HCT116 (cell line): ENCODE results near the gene GABARAPL1. TPM values are rescaled to one million over a fixed set of nuclear protein-coding genes. Genes with fewer than 3 reads are reported as not detected.

Source experiments
- ATAC-seq: fragments of 200-7000 bp; cut with Tn5 transposase; 2 replicates; pipeline ENCODE4 v1.9.1; 2020; ENCODE audit warnings: mild to moderate bottlenecking, moderate library complexity
- BruUV-seq: library from RNA; stranded (reverse); fragments of 400-500 nt; replicated peaks from 2 replicates; lab custom pipeline; 2021; lab: Mats Ljungman, UMichigan
- CTCF ChIA-PET: fragments of 300-600 bp; sonication (Branson Sonifier 250); formaldehyde crosslinking; loops from one replicate; lab custom pipeline; 2021; ENCODE audit warnings: antibody characterized with exemption; lab: Charles Lee
- POLR2A ChIA-PET: fragments of 300-600, 350-600 bp; sonication (Branson Sonifier 250); formaldehyde crosslinking; loops from one replicate; lab custom pipeline; 2021; ENCODE audit warnings: antibody characterized with exemption; lab: Charles Lee
- RAD21 ChIA-PET, 2 experiments: fragments of 300-600 bp; sonication (Branson Sonifier 250); formaldehyde crosslinking; loops; one replicate each; lab custom pipeline; 2023; ENCODE audit warnings: low total read pairs in 2 of 2; ENCODE audit not compliant: uncharacterized antibody in 2 of 2, unreplicated experiment in 2 of 2, low non-redundant PET in 1 of 2; lab: Charles Lee
- DNase-seq: peaks from one replicate; pipeline ENCODE4 v3.0.0-alpha.2; 2010; ENCODE audit warnings: low read depth, low spot score
- H2AFZ ChIP-seq: fragments of 200-600 bp; shearing (Covaris generic), sonication (generic); 2 replicates; pipeline ENCODE4 v1.6.1; 2017; ENCODE audit warnings: low read depth, mixed run types, mixed read lengths, antibody characterized with exemption, low read length; ENCODE audit not compliant: poor library complexity, severe bottlenecking
- H3K27ac ChIP-seq: 2 replicates; pipeline ENCODE4 v1.5.1; 2012; ENCODE audit warnings: low read depth, low read length
- H3K27me3 ChIP-seq: fragments of 200-600 bp; sonication (generic); 2 replicates; pipeline ENCODE4 v1.6.1; 2016; ENCODE audit warnings: mixed run types, low read length, mixed read lengths; ENCODE audit not compliant: insufficient read depth
- H3K36me3 ChIP-seq, 2 experiments: fragments of 200-500 bp in 1 of 2; fragments of 200-600 bp in 1 of 2; sonication (Bioruptor generic) in 1 of 2; sonication (generic) in 1 of 2; 2 replicates each; pipeline versions ENCODE4 v1.5.1 to v1.6.1; 2014 to 2016; ENCODE audit warnings: low read length in 2 of 2, inconsistent platforms in 1 of 2, mixed read lengths in 1 of 2, mixed run types in 1 of 2; ENCODE audit not compliant: insufficient read depth in 2 of 2, control insufficient read depth in 1 of 2
- H3K4me1 ChIP-seq, 2 experiments: fragments of 200-600 bp in 1 of 2; sonication (generic) in 1 of 2; 2 replicates each; pipeline versions ENCODE4 v1.5.1 to v1.6.1; 2012 to 2017; ENCODE audit warnings: low read length in 2 of 2, inconsistent platforms in 1 of 2, mild to moderate bottlenecking in 1 of 2, mixed read lengths in 1 of 2, mixed run types in 1 of 2, moderate library complexity in 1 of 2; ENCODE audit not compliant: insufficient read depth in 2 of 2, control insufficient read depth in 1 of 2
- H3K4me2 ChIP-seq: fragments of 200-600 bp; sonication (generic); 2 replicates; pipeline ENCODE4 v1.6.1; 2017; ENCODE audit warnings: mixed run types, low read length, mixed read lengths
- H3K4me3 ChIP-seq, 2 experiments: fragments of 200-600 bp in 1 of 2; sonication (generic) in 1 of 2; replicated peaks in 1 of 2; 2 replicates each; pipeline ENCODE4 v1.5.1; 2011 to 2016; ENCODE audit warnings: low read length in 2 of 2, control low read depth in 1 of 2, low read depth in 1 of 2, mild to moderate bottlenecking in 1 of 2, mixed read lengths in 1 of 2, mixed run types in 1 of 2
- H3K79me2 ChIP-seq: fragments of 200-600 bp; sonication (generic); 2 replicates; pipeline ENCODE4 v1.6.1; 2017; ENCODE audit warnings: mild to moderate bottlenecking, mixed run types, low read length, moderate library complexity, mixed read lengths; ENCODE audit not compliant: insufficient read depth
- H3K9ac ChIP-seq: fragments of 200-600 bp; sonication (generic); 2 replicates; pipeline ENCODE4 v1.6.1; 2016; ENCODE audit warnings: low read length, mixed read lengths
- H3K9me2 ChIP-seq: fragments of 200-600 bp; sonication (generic), shearing (Covaris generic); 2 replicates; pipeline ENCODE4 v1.6.1; 2017; ENCODE audit warnings: mixed run types, mild to moderate bottlenecking, moderate library complexity; ENCODE audit not compliant: insufficient read depth
- H3K9me3 ChIP-seq, 2 experiments: fragments of 200-500 bp in 1 of 2; fragments of 200-600 bp in 1 of 2; sonication (Bioruptor generic) in 1 of 2; sonication (generic) in 1 of 2; 2 replicates each; pipeline ENCODE4 v1.6.1; 2014 to 2017; ENCODE audit warnings: low read length in 2 of 2, mixed read lengths in 2 of 2, inconsistent platforms in 1 of 2, low read depth in 1 of 2, mild to moderate bottlenecking in 1 of 2, mixed run types in 1 of 2, moderate library complexity in 1 of 2; ENCODE audit not compliant: control insufficient read depth in 1 of 2, insufficient read depth in 1 of 2
- H4K20me1 ChIP-seq: fragments of 200-600 bp; sonication (generic), shearing (Covaris generic); 2 replicates; pipeline ENCODE4 v1.6.1; 2017; ENCODE audit warnings: mixed run types, mild to moderate bottlenecking, moderate library complexity; ENCODE audit not compliant: insufficient read depth
- CTCF ChIP-seq, 3 experiments: fragments of 200-600 bp in 1 of 3; sonication (generic) in 1 of 3; IDR thresholded peaks in 2 of 3; conservative IDR thresholded peaks in 1 of 3; 2 replicates each; pipeline ENCODE4 v1.5.1; 2012 to 2017; ENCODE audit warnings: low read depth in 2 of 3, low read length in 2 of 3, antibody characterized with exemption in 1 of 3, borderline replicate concordance in 1 of 3, control low read depth in 1 of 3, mild to moderate bottlenecking in 1 of 3, mixed read lengths in 1 of 3, mixed run types in 1 of 3, moderate library complexity in 1 of 3; ENCODE audit not compliant: insufficient read depth in 1 of 3
- ELF1 ChIP-seq: IDR thresholded peaks from 2 replicates; pipeline ENCODE4 v1.6.1; 2012; ENCODE audit warnings: low read depth, borderline replicate concordance
- EZH2 ChIP-seq: fragments of 200-600 bp; sonication (generic); IDR thresholded peaks from 2 replicates; pipeline ENCODE4 v1.6.1; 2017; ENCODE audit warnings: antibody characterized with exemption, mixed run types
- FOSL1 ChIP-seq: IDR thresholded peaks from 2 replicates; pipeline ENCODE4 v1.6.1; 2012; ENCODE audit warnings: low read depth
- MAX ChIP-seq: IDR thresholded peaks from 2 replicates; pipeline ENCODE4 v1.6.1; 2012
- POLR2AphosphoS5 ChIP-seq: IDR thresholded peaks from 2 replicates; pipeline ENCODE4 v1.6.1; 2011; ENCODE audit warnings: mild to moderate bottlenecking, low read depth, low read length, moderate library complexity
- RAD21 ChIP-seq: IDR thresholded peaks from 2 replicates; pipeline ENCODE4 v1.6.1; 2012; ENCODE audit warnings: low read depth, mild to moderate bottlenecking
- REST ChIP-seq: IDR thresholded peaks from 2 replicates; pipeline ENCODE4 v1.6.1; 2012; ENCODE audit warnings: low read depth
- SIN3A ChIP-seq: IDR thresholded peaks from 2 replicates; pipeline ENCODE4 v1.6.1; 2012; ENCODE audit warnings: low read depth
- SP1 ChIP-seq: IDR thresholded peaks from 2 replicates; pipeline ENCODE4 v1.6.1; 2012; ENCODE audit warnings: low read depth
- YY1 ChIP-seq: IDR thresholded peaks from 2 replicates; pipeline ENCODE4 v1.6.1; 2011; ENCODE audit warnings: low read length, low read depth, moderate library complexity, mild to moderate bottlenecking; ENCODE audit not compliant: insufficient replicate concordance; ENCODE audit errors: extremely low read depth
- ZFX ChIP-seq: fragments of 450-650 bp; IDR thresholded peaks from 2 replicates; pipeline ENCODE4 v1.6.1; 2017
- ZNF274 ChIP-seq: fragments of 200-500 bp; sonication (Bioruptor generic); IDR thresholded peaks from 2 replicates; pipeline ENCODE4 v1.6.1; 2014; ENCODE audit warnings: mild to moderate bottlenecking, low read depth, low read length, inconsistent platforms
- intact Hi-C: fragments of 100-400 bp; cut with micrococcal nuclease; formaldehyde crosslinking; loops from 2 replicates; pipeline ENCODE4 v1.10.0; 2022
- total RNA-seq: library from RNA; stranded (reverse); gene quantifications from one replicate; pipeline ENCODE4 v1.2.1, GENCODE V29; 2021; ENCODE audit not compliant: unreplicated experiment
- TF ChIP-seq, protein P1 (sequence below): IDR thresholded peaks from 2 replicates; pipeline ENCODE4 v1.6.1; 2012

GABARAPL1 gene
- total RNA-seq, 1 experiment from 2014 or later, result 35.5 TPM

GRCh38 chr12:10221846-10222245, 9.2 kb downstream of the GABARAPL1 start:
- H3K27ac ChIP-seq, result no peak overlapping the region
- no peak for TF ChIP-seq REST
- TF ChIP-seq ZFX, result no peak
- TF ChIP-seq YY1, result no peak
- TF ChIP-seq, protein P1, sequence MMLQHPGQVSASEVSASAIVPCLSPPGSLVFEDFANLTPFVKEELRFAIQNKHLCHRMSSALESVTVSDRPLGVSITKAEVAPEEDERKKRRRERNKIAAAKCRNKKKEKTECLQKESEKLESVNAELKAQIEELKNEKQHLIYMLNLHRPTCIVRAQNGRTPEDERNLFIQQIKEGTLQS, result no peak
- TF ChIP-seq RAD21, result no peak
- TF ChIP-seq POLR2AphosphoS5, result no peak
- no peak for TF ChIP-seq MAX
- TF ChIP-seq ELF1, result no peak
- no peak for TF ChIP-seq EZH2
- no peak for TF ChIP-seq SIN3A
- TF ChIP-seq FOSL1, result no peak
- TF ChIP-seq ZNF274, result no peak
- no peak for TF ChIP-seq CTCF (IDR thresholded peaks at IDR 0.05 in 2 of 3, conservative IDR thresholded peaks at IDR 0.05 in 1 of 3; ENCODE audit: borderline replicate concordance in 1 of 3, insufficient read depth in 1 of 3, low read depth in 2 of 3, low read length in 2 of 3)
- TF ChIP-seq SP1, result no peak
- no peak overlapping the region for H3K9ac ChIP-seq
- no peak for ATAC-seq
- BruUV-seq, result no TSS peak
- intact Hi-C loops, result no loop called here
- H3K36me3 ChIP-seq, result peaks cover 30 to 33% of the 10 kb centered on the region in 2 experiments
- H3K4me2 ChIP-seq, result no peak overlapping the region
- no peaks in the 10 kb centered on the region for H4K20me1 ChIP-seq
- H3K79me2 ChIP-seq, result no peaks in the 10 kb centered on the region
- no peaks in the 10 kb centered on the region for H3K27me3 ChIP-seq
- CTCF ChIA-PET, result no interaction called here
- RAD21 ChIA-PET, result no interaction called here
- DNase-seq, result no peak
- H3K4me1 ChIP-seq, result no peaks in the 10 kb centered on the region
- H2AFZ ChIP-seq, result no peak overlapping the region
- H3K4me3 ChIP-seq, result no peak overlapping the region
- H3K9me2 ChIP-seq, result no peaks in the 10 kb centered on the region
- POLR2A ChIA-PET, result no interaction called here
- H3K9me3 ChIP-seq, result no peaks in the 10 kb centered on the region
